ENCODE data around the gene ARPC5L. TPM values are rescaled to one million over a fixed set of nuclear protein-coding genes. Genes with fewer than 3 reads are reported as not detected.

ARPC5L gene
- total and polyA plus RNA-seq, 2 of the 13 experiments (the other 11 are each of a cell fraction or from before 2014, with no cell fraction given): 29.9 to 33.8 TPM

GRCh38 chr9:124886461-124886860 lies 24.5 kb downstream of the ARPC5L start:
- Histone ChIP-seq H3K9ac (ENCODE audit: insufficient read depth, low read depth, low read length) (no peak overlapping the region), H3K79me2 (ENCODE audit: insufficient read depth, low read length) (no peaks in the 10 kb centered on the region), H3K27ac (ENCODE audit: extremely low read length, insufficient read depth, low read length) (no peak overlapping the region), H3K4me3 (replicated peaks in 1 of 3; ENCODE audit: insufficient read depth in 1 of 3, low read depth in 2 of 3, low read length in 3 of 3) (no peak overlapping the region), H3K36me3 (replicated peaks in 1 of 2; ENCODE audit: control insufficient read depth in 1 of 2, insufficient read depth in 2 of 2, low read length in 2 of 2) (peaks cover 26 to 65% of the 10 kb centered on the region in 2 experiments; a peak in 4 of 5 replicates), H3K4me1 (ENCODE audit: insufficient read depth, low read length) (no peaks in the 10 kb centered on the region), H3K4me2 (ENCODE audit: low read depth, low read length) (no peak overlapping the region), H3K9me3 (ENCODE audit: low read length) (no peaks in the 10 kb centered on the region), H2AFZ (ENCODE audit: low read length) (no peak overlapping the region), H4K20me1 (ENCODE audit: insufficient read depth, low read length) (no peaks in the 10 kb centered on the region), H3K27me3 (ENCODE audit: control insufficient read depth in 1 of 2, insufficient read depth in 2 of 2, low read length in 2 of 2) (no peaks in the 10 kb centered on the region)
- FAIRE-seq: no peak
- in situ Hi-C loops (cut with HindIII; ENCODE audit: extremely low pct_ligation_motif_present, low pct_unique_long_range_greater_than_20kb) (no loop called here), intact Hi-C loops (cut with micrococcal nuclease; ENCODE audit: unreplicated experiment) (no loop called here)
- no peak for DNase-seq (ENCODE audit: low spot score)
- POLR2A ChIA-PET: no interaction called here
- ATAC-seq: no peak
- CTCF ChIA-PET (ENCODE audit: low intra/inter-chr PET ratio, low total read pairs): no interaction called here
- 96% methylated on average over 10 of the region's 10 CpGs for WGBS (ENCODE audit: low lambda C conversion rate)
- no TSS peak for BruUV-seq (replicated peaks)
- no peak for TF ChIP-seq ZNF350 (CRISPR knock-in tag; IDR thresholded peaks at IDR 0.05; ENCODE audit: borderline replicate concordance, low read depth)
- TF ChIP-seq NR2F1 (CRISPR knock-in tag; IDR thresholded peaks at IDR 0.05): no peak
- no peak for TF ChIP-seq MED8 (CRISPR knock-in tag; IDR thresholded peaks at IDR 0.05; ENCODE audit: insufficient replicate concordance)
- no peak for TF ChIP-seq GLI4 (CRISPR knock-in tag; IDR thresholded peaks at IDR 0.05; ENCODE audit: borderline replicate concordance)
- TF ChIP-seq KDM1A (CRISPR knock-in tag; IDR thresholded peaks at IDR 0.05): no peak
- TF ChIP-seq HMGXB4 (CRISPR knock-in tag; IDR thresholded peaks at IDR 0.05; ENCODE audit: borderline replicate concordance in 1 of 2, low read depth in 1 of 2): no peak
- TF ChIP-seq EZH2 (conservative IDR thresholded peaks at IDR 0.05; ENCODE audit: low read depth, low read length): no peak
- no peak for TF ChIP-seq AKNA (CRISPR knock-in tag; IDR thresholded peaks at IDR 0.05; ENCODE audit: borderline replicate concordance)
- TF ChIP-seq ZNF772 (CRISPR knock-in tag; IDR thresholded peaks at IDR 0.05): no peak
- no peak for TF ChIP-seq TEAD3 (CRISPR knock-in tag; optimal IDR thresholded peaks at IDR 0.05; ENCODE audit: borderline replicate concordance)
- TF ChIP-seq ZSCAN31 (CRISPR knock-in tag; IDR thresholded peaks at IDR 0.05; ENCODE audit: low read depth): no peak
- no peak for TF ChIP-seq BCLAF1 (IDR thresholded peaks at IDR 0.05)
- TF ChIP-seq CSRNP1 (CRISPR knock-in tag; IDR thresholded peaks at IDR 0.05): no peak
